Activated CD8-positive, alpha-beta T cell treated with anti-CD3 and anti-CD28 coated beads, Interleukin-2, amount 10 ng/mL, durations not matched to agents 7 days and 5 days (primary cell): ENCODE measurements around the gene FAM135A. TPM values are rescaled to one million over a fixed set of nuclear protein-coding genes. Genes with fewer than 3 reads are reported as not detected.

ENCODE experiments used
- ATAC-seq: fragments of 150-1000 bp; cut with Tn5 transposase; one replicate; pipeline ENCODE4 v1.10.0; 2021; ENCODE audit warnings: moderate library complexity
- CTCF ChIA-PET: fragments of 350-600 bp; sonication (Branson Sonifier 250); formaldehyde crosslinking; loops from one replicate; lab custom pipeline; 2021; ENCODE audit warnings: antibody characterized with exemption; lab: Charles Lee
- POLR2A ChIA-PET: fragments of 350-600 bp; sonication (Branson Sonifier 250); formaldehyde crosslinking; loops from one replicate; lab custom pipeline; 2021; ENCODE audit warnings: antibody characterized with exemption; lab: Charles Lee
- DNase-seq: peaks from one replicate; pipeline ENCODE4 v3.0.0-alpha.2; 2020
- H3K27ac Mint-ChIP-seq: one replicate; pipeline ENCODE4 v1.8.0; 2021; ENCODE audit warnings: mild to moderate bottlenecking, mixed read lengths
- H3K27me3 Mint-ChIP-seq: one replicate; pipeline ENCODE4 v1.8.0; 2021; ENCODE audit warnings: low read depth, mixed read lengths
- H3K36me3 Mint-ChIP-seq: one replicate; pipeline ENCODE4 v1.8.0; 2021; ENCODE audit warnings: low read depth, mixed read lengths
- H3K4me1 Mint-ChIP-seq: one replicate; pipeline ENCODE4 v1.8.0; 2021; ENCODE audit warnings: low read depth, mixed read lengths
- H3K4me3 Mint-ChIP-seq: one replicate; pipeline ENCODE4 v1.8.0; 2021; ENCODE audit warnings: mild to moderate bottlenecking, mixed read lengths
- H3K9me3 Mint-ChIP-seq: one replicate; pipeline ENCODE4 v1.8.0; 2022; ENCODE audit warnings: mixed read lengths; ENCODE audit not compliant: insufficient read depth
- total RNA-seq, 2 experiments: library from RNA; stranded (reverse); gene quantifications; one replicate each; pipeline ENCODE4 v1.2.3, GENCODE V29; 2021

The FAM135A gene
- total RNA-seq, 2 experiments from 2014 or later, result 6.5 to 7.8 TPM

GRCh38 chr6:70380252-70380651 lies 33.1 kb upstream of the FAM135A start:
- Mint-ChIP-seq H3K36me3 (no peaks in the 10 kb centered on the region), H3K4me1 (no peaks in the 10 kb centered on the region), H3K4me3 (no peak overlapping the region), H3K27ac (no peak overlapping the region), H3K9me3 (no peaks in the 10 kb centered on the region), H3K27me3 (peaks cover 2% of the 10 kb centered on the region)
- ChIA-PET CTCF (interaction anchor here (1.1 kb wide), 1 partner anchor 9 kb away, joined by 6 read pairs; no protein-coding TSS in a partner anchor), POLR2A (no interaction called here)
- DNase-seq (no peak), ATAC-seq (no peak)

DNA sequence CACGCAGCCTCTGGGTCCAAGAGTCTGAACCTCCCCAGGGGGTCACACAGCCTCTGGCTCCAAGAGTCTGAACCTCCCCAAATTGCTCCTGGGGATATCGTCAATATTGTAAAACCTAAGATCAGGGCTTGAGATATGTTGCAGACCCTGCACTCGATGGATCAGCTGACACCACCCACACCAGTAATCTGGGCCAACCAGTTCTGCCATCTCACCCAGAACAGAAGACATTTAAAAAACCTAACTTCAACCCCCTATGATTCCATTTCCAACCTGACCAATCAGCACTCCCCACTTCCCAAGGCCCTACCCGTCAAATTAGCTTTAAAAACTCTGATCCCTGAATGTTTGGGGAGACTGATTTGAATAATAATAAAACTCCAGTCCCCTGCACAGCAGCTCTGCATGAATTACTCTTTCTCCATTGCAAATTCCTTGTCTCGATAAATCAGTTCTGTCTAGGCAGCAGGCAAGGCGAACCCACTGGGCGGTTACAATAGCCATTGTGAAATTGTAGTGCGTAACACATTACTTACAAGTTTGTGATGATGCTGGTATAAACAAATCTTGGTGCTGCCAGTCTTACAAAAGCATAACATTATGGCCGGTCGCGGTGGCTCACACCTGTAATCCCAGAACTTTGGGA lies 32.4 kb upstream of the FAM135A start:
- Mint-ChIP-seq H3K9me3 (no peaks in the 10 kb centered on the region), H3K27ac (no peak overlapping the region), H3K4me3 (no peak overlapping the region), H3K27me3 (no peaks in the 10 kb centered on the region), H3K36me3 (no peaks in the 10 kb centered on the region), H3K4me1 (no peaks in the 10 kb centered on the region)
- no peak for DNase-seq
- ChIA-PET POLR2A (no interaction called here), CTCF (interaction anchor here (2.2 kb wide), 1 partner anchor 11 kb away, joined by 7 read pairs; no protein-coding TSS in a partner anchor)
- no peak for ATAC-seq

DNA sequence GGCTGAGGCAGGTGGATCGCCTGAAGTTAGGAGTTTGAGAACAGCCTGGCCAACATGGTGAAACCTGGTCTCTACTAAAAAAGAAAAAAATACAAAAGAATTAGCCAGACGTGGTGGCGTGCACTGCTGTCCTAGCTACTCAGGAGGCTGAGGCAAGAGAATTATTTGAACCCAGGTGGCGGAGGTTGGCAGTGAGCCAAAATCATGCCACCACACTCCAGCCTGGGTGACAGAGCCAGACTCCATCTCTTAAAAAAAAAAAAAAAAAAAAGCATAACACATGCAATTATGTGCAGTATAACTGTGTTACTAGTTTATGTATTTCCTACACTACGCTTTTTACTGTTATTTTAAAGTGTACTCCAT lies 31.9 kb upstream of the FAM135A start:
- ChIA-PET POLR2A (no interaction called here), CTCF (interaction anchor here (2.2 kb wide), 1 partner anchor 12 kb away, joined by 7 read pairs; no protein-coding TSS in a partner anchor)
- no peak for ATAC-seq
- no peaks in the 10 kb centered on the region for H3K9me3 Mint-ChIP-seq
- no peak overlapping the region for H3K27ac Mint-ChIP-seq
- no peaks in the 10 kb centered on the region for H3K27me3 Mint-ChIP-seq
- DNase-seq, result no peak
- H3K4me1 Mint-ChIP-seq, result no peaks in the 10 kb centered on the region
- no peaks in the 10 kb centered on the region for H3K36me3 Mint-ChIP-seq
- no peak overlapping the region for H3K4me3 Mint-ChIP-seq

DNA sequence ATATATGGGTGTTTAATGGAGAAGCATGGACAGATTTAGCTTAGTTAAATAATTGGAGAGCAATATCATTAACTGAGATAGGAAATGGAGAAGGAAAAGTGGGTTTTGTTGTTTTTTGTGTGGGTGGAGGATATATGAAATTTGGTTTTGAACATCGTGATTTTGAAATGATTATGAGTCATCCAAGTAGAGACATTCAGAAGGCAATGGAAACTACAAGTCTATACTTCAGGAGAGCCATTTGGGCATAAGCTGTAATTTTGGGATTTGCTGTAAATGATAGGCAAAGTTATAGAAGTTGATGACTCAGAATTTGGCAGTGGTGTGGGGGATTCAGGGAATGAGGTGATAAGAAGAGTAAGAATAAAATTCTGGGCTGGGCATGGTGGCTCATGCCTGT lies 27.4 kb upstream of the FAM135A start:
- POLR2A ChIA-PET, result no interaction called here
- Mint-ChIP-seq H3K27me3 (peaks cover 5% of the 10 kb centered on the region), H3K4me3 (no peak overlapping the region), H3K36me3 (no peaks in the 10 kb centered on the region), H3K9me3 (no peaks in the 10 kb centered on the region), H3K4me1 (no peaks in the 10 kb centered on the region), H3K27ac (no peak overlapping the region)
- DNase-seq (no peak), ATAC-seq (no peak)
- CTCF ChIA-PET, result no interaction called here

DNA sequence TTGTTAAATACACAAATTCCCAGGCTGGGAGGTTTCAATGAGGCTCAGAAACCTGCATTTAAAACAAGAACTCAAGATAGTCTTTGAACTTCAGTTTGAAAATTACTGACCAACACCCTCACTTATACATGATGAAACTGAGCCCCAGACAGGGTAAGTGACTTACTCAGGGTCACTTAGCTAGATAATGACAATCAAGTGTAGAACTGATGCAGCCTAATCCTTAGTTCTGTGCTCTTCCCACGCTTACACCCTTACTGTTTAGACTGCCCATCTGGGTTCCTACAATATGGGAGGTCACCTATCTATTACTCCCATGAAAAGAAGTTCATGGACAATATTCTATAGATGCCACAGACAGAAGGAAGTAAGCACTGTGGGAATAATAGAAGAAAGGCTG lies 24.5 kb upstream of the FAM135A start:
- ATAC-seq (no peak), DNase-seq (no peak)
- CTCF ChIA-PET, result interaction anchor here (1.3 to 3.3 kb wide), 2 partner anchors 20 to 168 kb away, joined by 4 to 17 read pairs; no protein-coding TSS in a partner anchor
- no peaks in the 10 kb centered on the region for H3K36me3 Mint-ChIP-seq
- POLR2A ChIA-PET, result no interaction called here
- no peaks in the 10 kb centered on the region for H3K9me3 Mint-ChIP-seq
- no peak overlapping the region for H3K27ac Mint-ChIP-seq
- H3K4me1 Mint-ChIP-seq, result no peaks in the 10 kb centered on the region
- H3K4me3 Mint-ChIP-seq, result no peak overlapping the region
- H3K27me3 Mint-ChIP-seq, result peaks cover 15% of the 10 kb centered on the region

DNA sequence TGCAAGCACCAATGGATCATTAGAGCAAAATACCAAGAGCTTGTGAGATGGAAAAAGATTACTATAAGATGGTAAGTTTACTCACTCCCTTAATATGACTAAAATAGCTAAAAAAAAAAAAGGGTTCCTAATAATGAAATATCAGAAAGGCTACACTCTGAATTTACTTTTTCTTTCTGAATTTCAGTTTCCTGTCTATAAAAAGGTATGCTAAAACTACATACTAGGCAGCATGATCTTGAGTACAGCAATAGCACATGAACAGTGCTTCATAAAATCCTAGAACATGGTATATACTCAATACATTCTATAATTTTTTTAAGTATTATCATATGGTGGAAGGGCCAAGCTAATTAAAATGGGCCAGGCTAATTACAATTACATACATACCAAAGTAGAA lies 24.0 kb upstream of the FAM135A start:
- ChIA-PET CTCF (interaction anchor here (3.3 kb wide), 1 partner anchor 20 kb away, joined by 17 read pairs; no protein-coding TSS in a partner anchor), POLR2A (no interaction called here)

GRCh38 chr6:70390067-70390466 lies 23.2 kb upstream of the FAM135A start:
- Mint-ChIP-seq H3K4me1 (no peaks in the 10 kb centered on the region), H3K27me3 (peaks cover 15% of the 10 kb centered on the region), H3K27ac (no peak overlapping the region), H3K4me3 (no peak overlapping the region), H3K36me3 (no peaks in the 10 kb centered on the region), H3K9me3 (no peaks in the 10 kb centered on the region)
- ChIA-PET POLR2A (no interaction called here), CTCF (interaction anchor here (3.3 kb wide), 1 partner anchor 21 kb away, joined by 17 read pairs; no protein-coding TSS in a partner anchor)
- DNase-seq, result no peak
- no peak for ATAC-seq

More for the DNA sequence above, 24.0 kb upstream of the FAM135A start:
- DNase-seq (no peak), ATAC-seq (no peak)
- Mint-ChIP-seq H3K4me1 (no peaks in the 10 kb centered on the region), H3K27me3 (peaks cover 15% of the 10 kb centered on the region), H3K36me3 (no peaks in the 10 kb centered on the region), H3K4me3 (no peak overlapping the region), H3K27ac (no peak overlapping the region), H3K9me3 (no peaks in the 10 kb centered on the region)

DNA sequence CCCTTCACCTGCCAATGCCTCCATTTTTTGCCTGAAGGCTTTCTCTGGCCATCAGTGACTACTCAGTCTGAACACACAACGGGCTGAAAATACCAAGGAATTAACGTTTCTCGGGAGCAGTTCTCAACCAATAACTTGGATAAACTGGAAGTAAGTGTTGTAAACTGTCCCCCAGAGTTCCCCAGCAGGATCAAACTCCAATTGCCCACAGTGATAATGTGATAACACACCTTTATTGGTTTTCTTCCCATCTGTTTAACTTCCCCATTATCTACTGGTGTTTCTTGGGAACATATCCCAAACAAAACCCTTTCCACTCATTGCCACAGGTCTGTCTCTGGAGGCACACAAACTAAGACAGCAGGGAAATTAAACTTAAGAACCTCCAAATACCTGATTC lies 21.8 kb upstream of the FAM135A start:
- no peaks in the 10 kb centered on the region for H3K9me3 Mint-ChIP-seq
- H3K4me3 Mint-ChIP-seq, result no peak overlapping the region
- no peaks in the 10 kb centered on the region for H3K36me3 Mint-ChIP-seq
- DNase-seq, result no peak
- POLR2A ChIA-PET, result no interaction called here
- ATAC-seq, result no peak
- H3K27me3 Mint-ChIP-seq, result peaks cover 15% of the 10 kb centered on the region
- H3K27ac Mint-ChIP-seq, result no peak overlapping the region
- no peaks in the 10 kb centered on the region for H3K4me1 Mint-ChIP-seq
- CTCF ChIA-PET, result no interaction called here

- Mint-ChIP-seq H3K27me3 (peaks cover 22% of the 10 kb centered on the region), H3K36me3 (no peaks in the 10 kb centered on the region), H3K4me3 (no peak overlapping the region), H3K27ac (no peak overlapping the region), H3K9me3 (no peaks in the 10 kb centered on the region), H3K4me1 (no peaks in the 10 kb centered on the region)
- CTCF ChIA-PET, result interaction anchor here (0.7 kb wide), 1 partner anchor 26 kb away, joined by 3 read pairs; no protein-coding TSS in a partner anchor
- DNase-seq, result no peak
- POLR2A ChIA-PET, result no interaction called here
- no peak for ATAC-seq
Measured at GRCh38 chr6:70394518-70395300, 18.6 kb upstream of the FAM135A start.

- ChIA-PET POLR2A (no interaction called here), CTCF (no interaction called here)
- ATAC-seq, result no peak
- Mint-ChIP-seq H3K4me1 (no peaks in the 10 kb centered on the region), H3K4me3 (no peak overlapping the region), H3K36me3 (no peaks in the 10 kb centered on the region), H3K27ac (no peak overlapping the region), H3K27me3 (peaks cover 22% of the 10 kb centered on the region), H3K9me3 (no peaks in the 10 kb centered on the region)
- no peak for DNase-seq
Measured at GRCh38 chr6:70395301-70395672, 18.0 kb upstream of the FAM135A start.

GRCh38 chr6:70396163-70396562 lies 17.1 kb upstream of the FAM135A start:
- ChIA-PET CTCF (no interaction called here), POLR2A (no interaction called here)
- no peak overlapping the region for H3K27ac Mint-ChIP-seq
- H3K4me1 Mint-ChIP-seq, result no peaks in the 10 kb centered on the region
- ATAC-seq, result no peak
- H3K36me3 Mint-ChIP-seq, result no peaks in the 10 kb centered on the region
- H3K9me3 Mint-ChIP-seq, result no peaks in the 10 kb centered on the region
- no peak for DNase-seq
- H3K4me3 Mint-ChIP-seq, result no peak overlapping the region
- peaks cover 23% of the 10 kb centered on the region for H3K27me3 Mint-ChIP-seq
